HG02798 (cell line): ENCODE measurements around the gene CCR9.

Source experiments
- ATAC-seq: cut with Tn5 transposase; IDR thresholded peaks from one replicate; pipeline ENCODE4 v1.9.1; 2021; ENCODE audit warnings: mild to moderate bottlenecking; ENCODE audit not compliant: unreplicated experiment, poor library complexity

Gene CCR9

GRCh38 chr3:45870099-45870498, 16.2 kb upstream of the CCR9 start:
- peak; percentile 33 for ATAC-seq

GRCh38 chr3:45871780-45872179, 14.6 kb upstream of the CCR9 start:
- no peak for ATAC-seq

- no peak for ATAC-seq
Measured at GRCh38 chr3:45872569-45872968, 13.8 kb upstream of the CCR9 start.

GRCh38 chr3:45873036-45873435, 13.3 kb upstream of the CCR9 start:
- ATAC-seq = no peak

GRCh38 chr3:45873638-45874037, 12.7 kb upstream of the CCR9 start:
- ATAC-seq = no peak

- no peak for ATAC-seq
Measured at GRCh38 chr3:45874677-45875346, 11.5 kb upstream of the CCR9 start.

- ATAC-seq = no peak
Measured at GRCh38 chr3:45878124-45878523, 8.2 kb upstream of the CCR9 start.

GRCh38 chr3:45880725-45881077, 5.6 kb upstream of the CCR9 start:
- ATAC-seq = no peak

GRCh38 chr3:45881078-45882022, 5.0 kb upstream of the CCR9 start:
- ATAC-seq = no peak

- peak; percentile 52 for ATAC-seq
Measured at GRCh38 chr3:45884368-45885201, 1.8 kb upstream of the CCR9 start.

- ATAC-seq = no peak
Measured at GRCh38 chr3:45887285-45887684, 942 bp downstream of the CCR9 start.

- ATAC-seq = no peak
Measured at GRCh38 chr3:45887759-45888511, 1.6 kb downstream of the CCR9 start.

GRCh38 chr3:45889337-45889736, 3.0 kb downstream of the CCR9 start:
- no peak for ATAC-seq

- no peak for ATAC-seq
Measured at GRCh38 chr3:45890405-45890804, 4.1 kb downstream of the CCR9 start.

GRCh38 chr3:45892161-45892560, 5.8 kb downstream of the CCR9 start:
- ATAC-seq = no peak

GRCh38 chr3:45894015-45894414, 7.7 kb downstream of the CCR9 start:
- no peak for ATAC-seq

GRCh38 chr3:45895686-45896468, 9.5 kb downstream of the CCR9 start:
- no peak for ATAC-seq

GRCh38 chr3:45896956-45897355, 10.6 kb downstream of the CCR9 start:
- ATAC-seq = no peak

GRCh38 chr3:45904931-45905330, 18.6 kb downstream of the CCR9 start:
- ATAC-seq = peak; percentile 49
